Neutrophil (primary cell): ENCODE measurements around the gene GSTM4.

Experiments used
- H3K27ac ChIP-seq: fragments of 200-600 bp; sonication (generic); 2 replicates; pipeline ENCODE4 v1.5.1; 2016; ENCODE audit warnings: mild to moderate bottlenecking, moderate library complexity
- H3K27me3 ChIP-seq: fragments of 200-600 bp; sonication (generic); 2 replicates; pipeline ENCODE4 v1.6.0; 2016; ENCODE audit warnings: mild to moderate bottlenecking
- H3K36me3 ChIP-seq: fragments of 200-600 bp; sonication (generic); 2 replicates; pipeline ENCODE4 v1.5.1; 2017
- H3K4me1 ChIP-seq, 2 experiments: fragments of 200-600 bp in 1 of 2; sonication (generic) in 1 of 2; 1 replicate in 1 of 2; 2 replicates in 1 of 2; pipeline versions ENCODE4 v1.5.1 to v1.6.1; 2013 to 2016; ENCODE audit warnings: low read depth in 1 of 2, low read length in 1 of 2, mild to moderate bottlenecking in 1 of 2, moderate library complexity in 1 of 2; ENCODE audit not compliant: control insufficient read depth in 1 of 2, insufficient read depth in 1 of 2
- H3K4me3 ChIP-seq, 2 experiments: fragments of 200-600 bp in 1 of 2; sonication (generic) in 1 of 2; 1 replicate in 1 of 2; 2 replicates in 1 of 2; pipeline ENCODE4 v1.5.1; 2013 to 2016; ENCODE audit warnings: low read depth in 1 of 2, low read length in 1 of 2, mild to moderate bottlenecking in 1 of 2, moderate library complexity in 1 of 2
- H3K9me3 ChIP-seq: fragments of 200-600 bp; sonication (generic); 2 replicates; pipeline ENCODE4 v1.5.1; 2016
- TF ChIP-seq, protein P1 (sequence below): fragments of 200-600 bp; sonication (generic); IDR thresholded peaks from 2 replicates; pipeline ENCODE4 v1.5.1; 2016; ENCODE audit warnings: antibody characterized with exemption

GSTM4 gene

GRCh38 chr1:109630898-109631512, 24.9 kb upstream of the GSTM4 start:
- Histone ChIP-seq H3K9me3 (no peaks in the 10 kb centered on the region), H3K27ac (no peak overlapping the region), H3K36me3 (peaks cover 71% of the 10 kb centered on the region), H3K27me3 (no peaks in the 10 kb centered on the region), H3K4me1 (peaks cover 0 to 4% of the 10 kb centered on the region in 2 experiments), H3K4me3 (no peak overlapping the region)
- TF ChIP-seq, protein P1, sequence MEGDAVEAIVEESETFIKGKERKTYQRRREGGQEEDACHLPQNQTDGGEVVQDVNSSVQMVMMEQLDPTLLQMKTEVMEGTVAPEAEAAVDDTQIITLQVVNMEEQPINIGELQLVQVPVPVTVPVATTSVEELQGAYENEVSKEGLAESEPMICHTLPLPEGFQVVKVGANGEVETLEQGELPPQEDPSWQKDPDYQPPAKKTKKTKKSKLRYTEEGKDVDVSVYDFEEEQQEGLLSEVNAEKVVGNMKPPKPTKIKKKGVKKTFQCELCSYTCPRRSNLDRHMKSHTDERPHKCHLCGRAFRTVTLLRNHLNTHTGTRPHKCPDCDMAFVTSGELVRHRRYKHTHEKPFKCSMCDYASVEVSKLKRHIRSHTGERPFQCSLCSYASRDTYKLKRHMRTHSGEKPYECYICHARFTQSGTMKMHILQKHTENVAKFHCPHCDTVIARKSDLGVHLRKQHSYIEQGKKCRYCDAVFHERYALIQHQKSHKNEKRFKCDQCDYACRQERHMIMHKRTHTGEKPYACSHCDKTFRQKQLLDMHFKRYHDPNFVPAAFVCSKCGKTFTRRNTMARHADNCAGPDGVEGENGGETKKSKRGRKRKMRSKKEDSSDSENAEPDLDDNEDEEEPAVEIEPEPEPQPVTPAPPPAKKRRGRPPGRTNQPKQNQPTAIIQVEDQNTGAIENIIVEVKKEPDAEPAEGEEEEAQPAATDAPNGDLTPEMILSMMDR: no peak

DNA sequence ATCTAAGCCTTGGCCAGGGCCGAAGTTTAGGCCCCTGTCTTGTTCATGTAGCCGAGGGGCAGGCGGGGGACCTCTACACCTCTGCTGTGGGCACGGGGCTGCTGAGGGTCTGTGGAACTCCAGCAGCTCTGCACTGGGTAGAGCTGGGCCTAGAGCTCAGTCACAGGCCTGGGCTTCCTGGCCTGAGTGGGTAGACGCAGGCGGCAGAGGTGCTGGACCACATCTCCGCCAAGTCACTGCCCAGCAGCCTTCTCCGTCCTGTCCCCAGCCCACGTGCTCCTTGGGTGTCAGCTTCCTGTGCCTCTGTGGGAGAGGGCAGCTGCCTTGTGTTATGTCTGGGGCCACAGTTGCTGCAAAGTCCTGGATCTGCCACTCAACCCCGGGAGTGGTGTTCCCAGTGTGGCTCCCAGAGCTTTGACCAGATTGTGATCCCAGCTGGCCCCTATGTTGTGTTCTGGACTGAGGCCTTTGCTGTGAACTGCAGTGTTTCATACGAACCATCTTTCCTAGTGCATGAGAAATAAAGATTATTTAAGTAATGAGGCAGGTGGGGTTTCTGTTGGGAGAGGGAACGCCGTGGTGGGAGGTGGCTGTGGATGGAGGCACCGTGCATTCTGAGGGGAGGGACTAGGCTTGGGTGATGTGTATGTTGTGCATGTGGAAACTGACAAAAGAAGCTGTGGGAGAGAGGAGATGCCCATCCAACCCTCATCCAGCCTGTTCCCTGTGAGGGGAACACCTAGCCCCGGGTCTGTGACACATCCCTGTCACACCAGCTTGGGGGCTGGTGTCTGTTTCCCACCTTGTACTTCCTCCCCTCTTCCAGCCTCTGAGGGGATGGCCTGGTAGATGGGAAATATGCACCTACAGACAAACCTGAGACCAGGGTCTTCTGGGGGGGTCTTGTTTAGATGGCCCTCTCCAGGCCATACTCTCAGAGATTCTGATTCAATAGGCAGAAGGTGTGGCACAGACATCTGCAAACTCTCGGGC, 24.1 kb upstream of the GSTM4 start:
- Histone ChIP-seq H3K4me1 (peaks cover 0 to 4% of the 10 kb centered on the region in 2 experiments), H3K36me3 (peaks cover 63% of the 10 kb centered on the region), H3K27ac (no peak overlapping the region), H3K4me3 (no peak overlapping the region), H3K27me3 (peaks cover 5% of the 10 kb centered on the region), H3K9me3 (no peaks in the 10 kb centered on the region)
- TF ChIP-seq, protein P1: no peak

DNA sequence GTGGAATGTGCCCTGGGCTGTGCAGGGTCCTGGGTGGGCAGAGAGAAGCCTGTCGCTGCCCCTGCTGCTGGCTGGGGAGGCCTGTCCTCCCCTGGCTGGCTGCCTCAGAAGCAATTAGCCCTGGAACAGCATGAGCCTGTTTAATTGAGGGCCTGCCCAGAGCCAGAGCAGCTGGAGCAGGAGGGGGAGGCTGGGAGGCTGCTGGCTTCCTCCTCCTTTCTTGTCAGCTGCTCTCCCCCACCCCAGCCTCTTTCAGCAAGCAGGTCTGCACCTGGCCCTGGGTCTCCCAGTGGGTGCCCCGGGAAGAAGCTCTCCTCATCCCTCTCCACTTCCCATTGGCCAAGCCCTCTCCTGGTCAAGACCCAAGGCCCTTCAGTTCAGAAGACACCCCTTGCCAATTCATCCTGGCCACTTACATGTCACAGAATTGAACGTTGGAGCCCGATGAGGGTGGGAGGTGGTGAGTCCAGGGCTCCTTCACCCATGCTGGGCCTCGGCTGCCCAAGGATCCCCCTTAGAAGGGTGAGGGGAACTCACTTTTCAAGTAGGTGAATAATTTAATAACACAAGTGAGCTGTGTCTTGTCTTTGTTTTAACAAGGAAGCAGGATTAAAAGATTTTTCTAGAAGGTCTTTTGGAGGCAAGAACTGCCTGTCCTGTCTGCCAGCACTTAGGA, 23.1 kb upstream of the GSTM4 start:
- Histone ChIP-seq H3K27me3 (peaks cover 6% of the 10 kb centered on the region), H3K36me3 (peaks cover 53% of the 10 kb centered on the region), H3K27ac (peak overlapping the region; percentile 49), H3K9me3 (no peaks in the 10 kb centered on the region), H3K4me1 (peaks cover 0 to 4% of the 10 kb centered on the region in 2 experiments), H3K4me3 (no peak overlapping the region)
- TF ChIP-seq, protein P1: no peak

DNA sequence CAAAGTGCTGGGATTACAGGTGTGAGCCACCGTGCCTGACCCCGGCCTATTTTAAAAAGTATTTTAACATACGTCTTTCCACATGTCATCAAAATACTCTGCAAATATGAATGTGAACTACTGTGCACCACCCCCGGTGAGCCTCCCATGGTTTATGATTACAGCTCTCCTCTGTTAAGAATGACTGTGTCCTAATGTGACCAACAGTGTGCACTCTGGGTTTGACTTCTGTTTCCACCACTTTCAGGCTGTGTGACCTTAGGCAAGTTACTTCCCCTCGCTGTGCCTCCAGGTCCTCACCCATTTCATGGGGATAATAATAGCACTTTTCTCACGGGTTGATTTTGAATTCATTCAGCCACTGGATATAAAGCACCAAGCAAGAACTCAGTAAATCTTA, 21.6 kb upstream of the GSTM4 start:
- Histone ChIP-seq H3K27me3 (peaks cover 6% of the 10 kb centered on the region), H3K36me3 (peaks cover 38% of the 10 kb centered on the region), H3K4me1 (peaks cover 0 to 4% of the 10 kb centered on the region in 2 experiments), H3K27ac (peak overlapping the region; percentile 44), H3K4me3 (no peak overlapping the region), H3K9me3 (no peaks in the 10 kb centered on the region)
- TF ChIP-seq, protein P1: no peak
